Epithelial cell of esophagus (primary cell): ENCODE results near the gene PTMA.

Source experiments
- DNase-seq: peaks from one replicate; pipeline ENCODE4 v3.0.0; 2010; ENCODE audit warnings: low read depth
- H3K4me3 ChIP-seq: 2 replicates; pipeline ENCODE4 v1.5.1; 2011; ENCODE audit warnings: mild to moderate bottlenecking, low read length, control low read depth
- CTCF ChIP-seq: IDR thresholded peaks from 2 replicates; pipeline ENCODE4 v1.5.1; 2011; ENCODE audit warnings: low read depth, mild to moderate bottlenecking, low read length, control low read depth, inconsistent platforms; ENCODE audit not compliant: insufficient read depth; ENCODE audit errors: missing control alignments

PTMA gene

GRCh38 chr2:231684314-231685223, 23.8 kb upstream of the PTMA start:
- no peak for TF ChIP-seq CTCF
- no peak for DNase-seq
- no peak overlapping the region for H3K4me3 ChIP-seq

- no peak overlapping the region for H3K4me3 ChIP-seq
- DNase-seq, result no peak
- no peak for TF ChIP-seq CTCF
These were observed 22.8 kb upstream of the PTMA start for GRCh38 chr2:231685349-231686191.

- no peak for DNase-seq
- H3K4me3 ChIP-seq, result no peak overlapping the region
- TF ChIP-seq CTCF, result no peak
These were observed 21.9 kb upstream of the PTMA start for GRCh38 chr2:231686192-231687100.

GRCh38 chr2:231687133-231687852, 21.0 kb upstream of the PTMA start:
- DNase-seq, result peak; percentile 35
- H3K4me3 ChIP-seq, result no peak overlapping the region
- TF ChIP-seq CTCF, result peak; percentile 49

GRCh38 chr2:231687961-231688360, 20.4 kb upstream of the PTMA start:
- H3K4me3 ChIP-seq, result no peak overlapping the region
- no peak for TF ChIP-seq CTCF
- DNase-seq, result no peak

- TF ChIP-seq CTCF, result no peak
- DNase-seq, result no peak
- H3K4me3 ChIP-seq, result no peak overlapping the region
These were observed 19.6 kb upstream of the PTMA start for GRCh38 chr2:231688719-231689118.
